Hematopoietic multipotent progenitor cell treated with erythropoietin and hydrocortisone succinate and interleukin-3 and kit ligand, for 4 days (in vitro differentiated cells): Measurements from ENCODE around the gene LRP2.
"Not testable (repeated sequence)": the region's sequence is repeated elsewhere in the genome, so short reads cannot be mapped to it uniquely, and the experiment has no call there.

Experiments
- DNase-seq: peaks from one replicate; pipeline ENCODE4 v3.0.0-alpha.2; 2015

The LRP2 gene

GRCh38 chr2:169345486-169346437 is 16.6 kb downstream of the LRP2 start:
- no peak for DNase-seq

- no peak for DNase-seq
These were observed 17.4 kb downstream of the LRP2 start for GRCh38 chr2:169344736-169345485.

- no peak for DNase-seq
These were observed 19.1 kb downstream of the LRP2 start for GRCh38 chr2:169343202-169343601.

- no peak for DNase-seq
These were observed 22.7 kb downstream of the LRP2 start for GRCh38 chr2:169339657-169340056.

GRCh38 chr2:169336695-169337094 is 25.6 kb downstream of the LRP2 start:
- no peak for DNase-seq

GRCh38 chr2:169330555-169331198 is 31.7 kb downstream of the LRP2 start:
- no peak for DNase-seq

- no peak for DNase-seq
These were observed 32.4 kb downstream of the LRP2 start for GRCh38 chr2:169329688-169330554.

- DNase-seq = no peak
These were observed 33.5 kb downstream of the LRP2 start for GRCh38 chr2:169328785-169329184.

GRCh38 chr2:169327837-169328236 is 34.5 kb downstream of the LRP2 start:
- DNase-seq = not testable (repeated sequence)

- not testable (repeated sequence) for DNase-seq
These were observed 36.4 kb downstream of the LRP2 start for GRCh38 chr2:169325886-169326285.

GRCh38 chr2:169324581-169325260 is 37.6 kb downstream of the LRP2 start:
- DNase-seq = no peak

GRCh38 chr2:169323841-169324240 is 38.5 kb downstream of the LRP2 start:
- no peak for DNase-seq

- DNase-seq = no peak
These were observed 41.8 kb downstream of the LRP2 start for GRCh38 chr2:169320561-169320960.

GRCh38 chr2:169315357-169315756 is 47.0 kb downstream of the LRP2 start:
- no peak for DNase-seq

- not testable (repeated sequence) for DNase-seq
These were observed 54.0 kb downstream of the LRP2 start for GRCh38 chr2:169308349-169308748.

- DNase-seq = not testable (repeated sequence)
These were observed 57.6 kb downstream of the LRP2 start for GRCh38 chr2:169304689-169305088.

- DNase-seq = no peak
These were observed 58.6 kb downstream of the LRP2 start for GRCh38 chr2:169303579-169304305.

GRCh38 chr2:169302364-169302763 is 60.0 kb downstream of the LRP2 start:
- DNase-seq = no peak

GRCh38 chr2:169301596-169302335 is 60.6 kb downstream of the LRP2 start:
- no peak for DNase-seq
